ENCODE results near the gene CLIC5.

The CLIC5 gene

GRCh38 chr6:46015119-46015968, at the start of gene CLIC5:
CLIC5 (minus strand) TSS chr6:46015860; CDS start chr6:46015542, 318 bp downstream.
- Histone ChIP-seq H3K9ac (ENCODE audit: low read length) (no peak within 1 kb of the TSS), H3K4me1 (ENCODE audit: control insufficient read depth, insufficient read depth, low read length) (peaks cover 5% of the 10 kb centered on the region), H3K27me3 (ENCODE audit: control insufficient read depth, insufficient read depth, low read length) (peaks cover 34% of the 10 kb centered on the region)

DNA sequence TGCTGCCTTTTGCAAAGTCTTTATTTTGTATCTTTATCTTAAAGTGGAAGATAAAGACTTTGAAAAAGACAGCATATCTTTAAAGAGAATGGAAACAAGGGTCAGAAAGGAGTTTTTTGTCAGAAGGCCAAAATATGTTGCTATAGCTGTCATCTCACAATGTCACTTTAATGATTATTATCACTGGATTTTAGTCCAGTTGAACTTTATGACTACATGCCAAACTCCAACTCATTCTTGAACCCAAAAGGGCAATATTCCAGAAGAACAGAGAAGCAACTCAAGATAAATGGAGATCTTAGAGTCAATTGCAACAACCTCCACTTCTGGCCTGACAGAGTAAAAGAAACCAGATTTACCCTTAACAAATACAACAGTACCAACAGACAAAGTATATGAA, 47.3 kb upstream of the CLIC5 start:
- Histone ChIP-seq H3K9ac (ENCODE audit: low read length) (no peak overlapping the region), H3K4me3 (ENCODE audit: low read length) (no peak overlapping the region), H3K27me3 (ENCODE audit: control insufficient read depth, insufficient read depth, low read length) (peaks cover 39% of the 10 kb centered on the region), H3K4me1 (ENCODE audit: control insufficient read depth, insufficient read depth, low read length) (peaks cover 6% of the 10 kb centered on the region), H3K9me3 (ENCODE audit: control insufficient read depth, low read length) (peaks cover 5% of the 10 kb centered on the region), H3K36me3 (ENCODE audit: control insufficient read depth, insufficient read depth, low read length) (no peaks in the 10 kb centered on the region)

More at GRCh38 chr6:46015119-46015968, at the start of gene CLIC5:
- H3K9me3 ChIP-seq (ENCODE audit: control insufficient read depth, low read length), result no peaks in the 10 kb centered on the region
- no peaks in the 10 kb centered on the region for H3K36me3 ChIP-seq (ENCODE audit: control insufficient read depth, insufficient read depth, low read length)
- H3K4me3 ChIP-seq (ENCODE audit: low read length), result peak within 1 kb of the TSS; percentile 6

- H3K27me3 ChIP-seq (ENCODE audit: control insufficient read depth, insufficient read depth, low read length), result peaks cover 37% of the 10 kb centered on the region
- H3K36me3 ChIP-seq (ENCODE audit: control insufficient read depth, insufficient read depth, low read length), result no peaks in the 10 kb centered on the region
- no peak overlapping the region for H3K9ac ChIP-seq (ENCODE audit: low read length)
- H3K4me3 ChIP-seq (ENCODE audit: low read length), result no peak overlapping the region
- peaks cover 5% of the 10 kb centered on the region for H3K9me3 ChIP-seq (ENCODE audit: control insufficient read depth, low read length)
- H3K4me1 ChIP-seq (ENCODE audit: control insufficient read depth, insufficient read depth, low read length), result peaks cover 6% of the 10 kb centered on the region
Observed at GRCh38 chr6:46062312-46062711, 46.7 kb upstream of the CLIC5 start.

- H3K4me1 ChIP-seq (ENCODE audit: control insufficient read depth, insufficient read depth, low read length), result peaks cover 6% of the 10 kb centered on the region
- H3K4me3 ChIP-seq (ENCODE audit: low read length), result no peak overlapping the region
- H3K9me3 ChIP-seq (ENCODE audit: control insufficient read depth, low read length), result peaks cover 5% of the 10 kb centered on the region
- no peak overlapping the region for H3K9ac ChIP-seq (ENCODE audit: low read length)
- H3K27me3 ChIP-seq (ENCODE audit: control insufficient read depth, insufficient read depth, low read length), result peaks cover 36% of the 10 kb centered on the region
- H3K36me3 ChIP-seq (ENCODE audit: control insufficient read depth, insufficient read depth, low read length), result no peaks in the 10 kb centered on the region
Observed at GRCh38 chr6:46061497-46061896, 45.8 kb upstream of the CLIC5 start.

DNA sequence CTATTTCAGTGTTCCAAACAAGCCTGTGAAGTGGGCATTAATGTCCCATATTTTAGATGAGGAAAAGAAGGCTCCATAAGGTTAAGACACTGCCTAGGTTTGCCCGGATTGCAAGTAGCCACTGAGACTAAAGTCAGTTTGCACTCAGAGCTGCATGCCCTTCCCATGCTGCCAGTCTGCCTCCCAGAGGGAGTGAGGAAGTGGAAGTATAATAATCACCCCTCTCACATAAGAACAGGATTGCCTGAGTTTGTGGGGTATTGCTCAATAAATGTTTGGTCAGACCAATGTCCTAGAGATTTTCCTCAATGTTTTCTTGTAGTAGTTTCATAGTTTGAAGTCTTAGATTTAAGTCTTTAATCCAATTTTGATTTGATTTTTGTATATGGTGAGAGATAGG, 43.9 kb upstream of the CLIC5 start:
- no peaks in the 10 kb centered on the region for H3K36me3 ChIP-seq (ENCODE audit: control insufficient read depth, insufficient read depth, low read length)
- peaks cover 5% of the 10 kb centered on the region for H3K9me3 ChIP-seq (ENCODE audit: control insufficient read depth, low read length)
- H3K4me1 ChIP-seq (ENCODE audit: control insufficient read depth, insufficient read depth, low read length), result peaks cover 6% of the 10 kb centered on the region
- no peak overlapping the region for H3K9ac ChIP-seq (ENCODE audit: low read length)
- H3K27me3 ChIP-seq (ENCODE audit: control insufficient read depth, insufficient read depth, low read length), result peaks cover 37% of the 10 kb centered on the region
- no peak overlapping the region for H3K4me3 ChIP-seq (ENCODE audit: low read length)

GRCh38 chr6:46058951-46059350, 43.3 kb upstream of the CLIC5 start:
- Histone ChIP-seq H3K36me3 (ENCODE audit: control insufficient read depth, insufficient read depth, low read length) (no peaks in the 10 kb centered on the region), H3K9ac (ENCODE audit: low read length) (no peak overlapping the region), H3K27me3 (ENCODE audit: control insufficient read depth, insufficient read depth, low read length) (peaks cover 37% of the 10 kb centered on the region), H3K4me3 (ENCODE audit: low read length) (no peak overlapping the region), H3K9me3 (ENCODE audit: control insufficient read depth, low read length) (peaks cover 5% of the 10 kb centered on the region), H3K4me1 (ENCODE audit: control insufficient read depth, insufficient read depth, low read length) (peaks cover 6% of the 10 kb centered on the region)

DNA sequence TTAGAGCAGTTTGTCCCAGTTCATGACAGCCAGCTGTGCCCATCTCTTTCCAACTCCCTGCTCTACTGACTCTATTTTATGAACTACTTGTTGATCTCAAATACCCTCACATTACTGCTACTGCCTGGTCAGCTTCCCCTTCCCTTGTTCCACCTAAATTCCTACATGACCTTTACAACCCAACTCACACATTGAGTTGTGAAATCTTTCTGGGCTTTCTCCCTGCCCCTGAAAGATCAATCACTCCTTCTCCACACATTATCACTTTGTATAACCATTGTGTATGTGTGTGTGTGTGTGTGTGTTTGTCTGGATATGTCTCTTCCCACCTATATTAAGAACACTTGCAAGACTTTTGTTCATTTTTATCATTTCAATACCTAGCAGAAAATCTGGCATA, 42.1 kb upstream of the CLIC5 start:
- Histone ChIP-seq H3K9me3 (ENCODE audit: control insufficient read depth, low read length) (no peaks in the 10 kb centered on the region), H3K36me3 (ENCODE audit: control insufficient read depth, insufficient read depth, low read length) (no peaks in the 10 kb centered on the region), H3K4me3 (ENCODE audit: low read length) (no peak overlapping the region), H3K27me3 (ENCODE audit: control insufficient read depth, insufficient read depth, low read length) (peaks cover 36% of the 10 kb centered on the region), H3K4me1 (ENCODE audit: control insufficient read depth, insufficient read depth, low read length) (peaks cover 6% of the 10 kb centered on the region), H3K9ac (ENCODE audit: low read length) (no peak overlapping the region)

GRCh38 chr6:46056906-46057529, 41.4 kb upstream of the CLIC5 start:
- Histone ChIP-seq H3K9ac (ENCODE audit: low read length) (no peak overlapping the region), H3K4me3 (ENCODE audit: low read length) (no peak overlapping the region), H3K36me3 (ENCODE audit: control insufficient read depth, insufficient read depth, low read length) (no peaks in the 10 kb centered on the region), H3K9me3 (ENCODE audit: control insufficient read depth, low read length) (no peaks in the 10 kb centered on the region), H3K27me3 (ENCODE audit: control insufficient read depth, insufficient read depth, low read length) (peaks cover 31% of the 10 kb centered on the region), H3K4me1 (ENCODE audit: control insufficient read depth, insufficient read depth, low read length) (no peaks in the 10 kb centered on the region)

DNA sequence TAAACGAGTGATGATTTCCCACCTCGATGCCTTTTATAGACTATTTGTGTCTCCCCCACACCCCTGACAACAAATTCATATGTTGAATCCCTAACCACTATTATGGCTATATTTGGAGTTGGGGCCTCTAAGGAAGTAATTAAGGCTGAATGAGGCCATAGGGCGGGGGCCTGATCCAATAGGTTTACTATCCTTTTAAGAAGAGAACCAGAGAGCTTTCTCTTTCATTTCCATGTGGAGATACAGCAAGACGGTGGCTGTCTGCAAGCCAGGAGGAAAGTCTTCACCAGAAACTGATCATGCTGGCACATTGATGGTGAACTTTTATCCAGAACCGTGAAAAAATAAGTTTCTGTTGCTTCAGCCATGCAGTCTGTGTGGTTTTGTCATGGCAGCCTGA, 38.9 kb upstream of the CLIC5 start:
- Histone ChIP-seq H3K4me1 (ENCODE audit: control insufficient read depth, insufficient read depth, low read length) (no peaks in the 10 kb centered on the region), H3K27me3 (ENCODE audit: control insufficient read depth, insufficient read depth, low read length) (peaks cover 26% of the 10 kb centered on the region), H3K9ac (ENCODE audit: low read length) (no peak overlapping the region), H3K4me3 (ENCODE audit: low read length) (no peak overlapping the region), H3K36me3 (ENCODE audit: control insufficient read depth, insufficient read depth, low read length) (no peaks in the 10 kb centered on the region), H3K9me3 (ENCODE audit: control insufficient read depth, low read length) (no peaks in the 10 kb centered on the region)

DNA sequence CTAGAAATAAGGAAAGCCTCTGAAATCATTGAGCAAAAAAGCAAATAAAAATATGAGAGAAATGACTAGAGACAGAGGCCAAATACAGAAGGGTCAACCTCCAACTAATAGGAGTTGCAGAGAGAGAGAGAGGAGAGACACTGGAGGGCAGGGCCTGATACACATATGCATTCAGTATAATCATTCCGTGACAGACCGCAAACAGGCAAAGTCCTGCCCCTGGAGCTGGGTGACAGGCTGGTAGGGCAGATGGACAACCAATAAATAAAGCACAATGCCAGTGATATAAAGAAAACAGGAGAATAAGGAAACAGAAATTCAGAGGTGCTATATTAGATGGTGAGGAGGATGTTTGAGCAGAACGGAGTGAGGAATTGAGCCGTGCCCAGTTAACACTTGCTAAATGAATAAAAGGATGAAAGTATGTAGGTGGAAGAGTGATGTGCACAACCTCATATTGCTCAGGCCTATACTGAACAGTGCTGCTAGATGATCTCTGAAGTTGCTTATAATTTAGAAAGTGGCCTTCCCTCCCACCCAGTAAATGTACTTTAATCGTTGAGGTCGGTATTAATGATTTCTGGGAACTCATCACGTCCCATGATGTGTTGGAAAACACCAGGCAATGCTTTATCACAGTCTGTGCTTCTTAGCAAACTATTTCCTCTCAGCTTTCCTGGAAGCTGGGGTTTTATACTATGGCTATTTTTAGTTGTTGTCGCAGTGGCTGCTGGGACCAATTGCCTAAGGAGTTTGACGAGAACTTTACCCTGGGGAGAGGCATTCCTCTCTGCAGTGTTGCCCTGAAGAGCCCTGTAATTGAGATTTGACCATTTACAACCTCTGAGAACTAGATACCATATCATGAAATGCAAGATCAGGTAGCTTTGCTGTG, 37.6 kb upstream of the CLIC5 start:
- peaks cover 26% of the 10 kb centered on the region for H3K27me3 ChIP-seq (ENCODE audit: control insufficient read depth, insufficient read depth, low read length)
- H3K9me3 ChIP-seq (ENCODE audit: control insufficient read depth, low read length), result no peaks in the 10 kb centered on the region
- H3K36me3 ChIP-seq (ENCODE audit: control insufficient read depth, insufficient read depth, low read length), result no peaks in the 10 kb centered on the region
- H3K4me3 ChIP-seq (ENCODE audit: low read length), result no peak overlapping the region
- no peak overlapping the region for H3K9ac ChIP-seq (ENCODE audit: low read length)
- no peaks in the 10 kb centered on the region for H3K4me1 ChIP-seq (ENCODE audit: control insufficient read depth, insufficient read depth, low read length)

- H3K4me3 ChIP-seq (ENCODE audit: low read length), result no peak overlapping the region
- H3K36me3 ChIP-seq (ENCODE audit: control insufficient read depth, insufficient read depth, low read length), result no peaks in the 10 kb centered on the region
- H3K9me3 ChIP-seq (ENCODE audit: control insufficient read depth, low read length), result no peaks in the 10 kb centered on the region
- H3K4me1 ChIP-seq (ENCODE audit: control insufficient read depth, insufficient read depth, low read length), result no peaks in the 10 kb centered on the region
- peaks cover 26% of the 10 kb centered on the region for H3K27me3 ChIP-seq (ENCODE audit: control insufficient read depth, insufficient read depth, low read length)
- H3K9ac ChIP-seq (ENCODE audit: low read length), result no peak overlapping the region
Observed at GRCh38 chr6:46052479-46052878, 36.8 kb upstream of the CLIC5 start.

GRCh38 chr6:46051962-46052361, 36.3 kb upstream of the CLIC5 start:
- H3K27me3 ChIP-seq (ENCODE audit: control insufficient read depth, insufficient read depth, low read length), result peaks cover 23% of the 10 kb centered on the region
- no peaks in the 10 kb centered on the region for H3K9me3 ChIP-seq (ENCODE audit: control insufficient read depth, low read length)
- H3K4me1 ChIP-seq (ENCODE audit: control insufficient read depth, insufficient read depth, low read length), result no peaks in the 10 kb centered on the region
- H3K9ac ChIP-seq (ENCODE audit: low read length), result no peak overlapping the region
- no peak overlapping the region for H3K4me3 ChIP-seq (ENCODE audit: low read length)
- no peaks in the 10 kb centered on the region for H3K36me3 ChIP-seq (ENCODE audit: control insufficient read depth, insufficient read depth, low read length)
